Pancreas (tissue), 10 donors: ENCODE measurements around the gene CPB2. TPM values are rescaled to one million over a fixed set of nuclear protein-coding genes. Genes with fewer than 3 reads are reported as not detected.

Source experiments
- ATAC-seq, 4 donors: fragments of 200-7000 bp; cut with Tn5 transposase; one replicate each; pipeline versions ENCODE4 v1.8.0 to v1.9.1; 2020; ENCODE audit warnings: mild to moderate bottlenecking in 4 of 4, moderate library complexity in 4 of 4
- DNase-seq, 6 donors: peaks; one replicate each; pipeline ENCODE4 v3.0.0-alpha.2; 2020
- FAIRE-seq: peaks from 2 replicates; lab custom pipeline; 2012; peaks lifted over from hg19 to GRCh38; lab: Jason Lieb, UNC
- H3K27ac ChIP-seq, 4 donors: fragments of 200-600 bp; sonication (generic); 1 replicate in 3 of 4; 2 replicates in 1 of 4; pipeline versions ENCODE4 v1.5.0 to v1.8.0; 2020
- H3K27me3 ChIP-seq, 4 donors: fragments of 200-600 bp; one replicate each; pipeline ENCODE4 v1.8.0; 2021
- H3K36me3 ChIP-seq, 3 donors: fragments of 200-600 bp; sonication (generic) in 1 of 3; one replicate each; pipeline versions ENCODE4 v1.5.0 to v1.8.0; 2020 to 2021
- H3K4me1 ChIP-seq, 3 donors: fragments of 200-600 bp; one replicate each; pipeline ENCODE4 v1.8.0; 2021
- H3K4me3 ChIP-seq, 4 donors: fragments of 200-600 bp; sonication (generic) in 2 of 4; one replicate each; pipeline versions ENCODE4 v1.5.0 to v1.8.0; 2020 to 2021
- H3K9me3 ChIP-seq, 4 donors: fragments of 200-600 bp; one replicate each; pipeline ENCODE4 v1.8.0; 2021
- CTCF ChIP-seq, 4 donors: fragments of 200-600 bp; sonication (generic) in 3 of 4; IDR thresholded peaks; one replicate each; pipeline versions ENCODE4 v1.5.0 to v1.8.0; 2021; ENCODE audit warnings: antibody characterized with exemption in 4 of 4
- whole genome bisulfite sequencing, 2 donors: extraction: QIAGEN DNeasy Blood & Tissue Kit; methylation state at CpG; one replicate each; pipeline ENCODE4 v1.1.7; 2013; 5-methylcytosine and 5-hydroxymethylcytosine counted together
- intact Hi-C, 3 donors: fragments of 100-400 bp; cut with DNase I; formaldehyde crosslinking; loops; one replicate each; pipeline versions ENCODE4 v1.11.1 to v1.14.2; 2022
- polyA plus RNA-seq, 2 donors: library from polyadenylated mRNA; stranded (reverse); fragments of 200-250 nt; gene quantifications; one replicate each; pipeline ENCODE4 v1.2.3, GENCODE V29; 2013
- total RNA-seq, 6 donors: library from RNA; stranded (reverse); fragmentation: NEBNext Ultra II Directional in 4 of 6; extraction: Animal tissue kit (Norgen Biotek cat#: 25700) in 4 of 6; gene quantifications; one replicate each; pipeline versions ENCODE4 v1.2.1 to v1.2.4, GENCODE V29; 2021 to 2023
- donor health status: healthy with polysubstance abuse.
- donor health status: DM: no; HTN: no; CAD: no; lungs with moderate emphysema.
- donor health status: DM: no; HTN: no; CAD: no.
- donor health status: control.
- donor health status: control.
- donor health status: Bipolar disorder and iron deficiency.
- donor health status: DM: yes; HTN: yes; CAD: no.
- donor health status: DM: no; HTN: no; CAD: no.
- donor health status: DM: no; HTN: no; CAD: no.
- donor health status: DM: yes; HTN: yes; CAD: no.

CPB2 gene
- total and polyA plus RNA-seq, 8 donors, result 0.08 to 0.94 (median 0.58) TPM; not detected in 1

- TF ChIP-seq CTCF (IDR thresholded peaks at IDR 0.05), result no peak
- Histone ChIP-seq H3K27me3 (no peaks in the 10 kb centered on the region), H3K36me3 (peaks cover 0 to 31% (median 5%) of the 10 kb centered on the region in 3 donors), H3K4me3 (no peak overlapping the region), H3K27ac (no peak overlapping the region), H3K9me3 (no peaks in the 10 kb centered on the region), H3K4me1 (no peaks in the 10 kb centered on the region)
- ATAC-seq (no peak), DNase-seq (no peak), FAIRE-seq (no peak)
- 87 to 89% methylated on average over 3 of the region's 3 CpGs for WGBS, 2 donors
- intact Hi-C loops, result no loop called here
These were observed 89.5 kb downstream of the CPB2 start for GRCh38 chr13:46015366-46015765.

GRCh38 chr13:46012404-46012803, 92.4 kb downstream of the CPB2 start:
- Histone ChIP-seq H3K4me1 (no peaks in the 10 kb centered on the region), H3K27me3 (no peaks in the 10 kb centered on the region), H3K4me3 (no peak overlapping the region), H3K27ac (no peak overlapping the region), H3K9me3 (no peaks in the 10 kb centered on the region), H3K36me3 (peaks cover 0 to 34% (median 5%) of the 10 kb centered on the region in 3 donors)
- intact Hi-C loops, result no loop called here
- no peak for ATAC-seq
- no peak for TF ChIP-seq CTCF (IDR thresholded peaks at IDR 0.05)
- no peak for DNase-seq
- FAIRE-seq, result no peak

GRCh38 chr13:46010148-46010547, 94.7 kb downstream of the CPB2 start:
- Histone ChIP-seq H3K9me3 (no peaks in the 10 kb centered on the region), H3K27me3 (no peaks in the 10 kb centered on the region), H3K4me1 (no peaks in the 10 kb centered on the region), H3K27ac (no peak overlapping the region), H3K4me3 (no peak overlapping the region), H3K36me3 (peaks cover 0 to 34% (median 0%) of the 10 kb centered on the region in 3 donors)
- FAIRE-seq, result no peak
- no peak for TF ChIP-seq CTCF (IDR thresholded peaks at IDR 0.05)
- WGBS, 2 donors, result 89 to 92% methylated on average over 6 of the region's 6 CpGs
- intact Hi-C loops, result no loop called here
- DNase-seq, result no peak
- no peak for ATAC-seq

- no peak overlapping the region for H3K27ac ChIP-seq
These were observed 96.2 kb downstream of the CPB2 start for GRCh38 chr13:46008631-46009030.

More at GRCh38 chr13:46008631-46009030, 96.2 kb downstream of the CPB2 start:
- no peaks in the 10 kb centered on the region for H3K4me1 ChIP-seq
- FAIRE-seq (no peak), ATAC-seq (no peak), DNase-seq (no peak)
- H3K36me3 ChIP-seq, result peaks cover 0 to 34% (median 0%) of the 10 kb centered on the region in 3 donors
- H3K27me3 ChIP-seq, result no peaks in the 10 kb centered on the region
- H3K4me3 ChIP-seq, result no peak overlapping the region
- intact Hi-C loops, result no loop called here
- H3K9me3 ChIP-seq, result no peaks in the 10 kb centered on the region
- TF ChIP-seq CTCF (IDR thresholded peaks at IDR 0.05), result no peak
- 93 to 97% methylated on average over 2 of the region's 2 CpGs for WGBS, 2 donors
